ENCODE data around the gene ZFHX3. TPM values are rescaled to one million over a fixed set of nuclear protein-coding genes. Genes with fewer than 3 reads are reported as not detected.

ZFHX3 gene
- total and polyA plus RNA-seq, 2 donors (not counting 3 experiments of a cell fraction or from before 2014, with no cell fraction given), result 3.7 to 18.8 TPM

- FAIRE-seq (no peak), DNase-seq (ENCODE audit: low read depth, low spot score) (no peak)
- H3K79me2 ChIP-seq (ENCODE audit: control insufficient read depth, insufficient read depth, low read length), result no peaks in the 10 kb centered on the region
- no peaks in the 10 kb centered on the region for H3K9me1 ChIP-seq (replicated peaks; ENCODE audit: control insufficient read depth, extremely low read depth, insufficient read depth, low read length)
- H4K20me1 ChIP-seq (replicated peaks; ENCODE audit: control insufficient read depth, extremely low read depth, insufficient read depth, low read length), result no peaks in the 10 kb centered on the region
- no peaks in the 10 kb centered on the region for H3K36me3 ChIP-seq (ENCODE audit: control insufficient read depth in 2 of 2, extremely low read depth in 1 of 2, insufficient read depth in 2 of 2, low read length in 2 of 2)
- H3K4me1 ChIP-seq (ENCODE audit: control insufficient read depth, extremely low read depth, insufficient read depth, low read length), result no peaks in the 10 kb centered on the region
- no peak overlapping the region for H2AFZ ChIP-seq (ENCODE audit: low read depth, low read length)
- intact Hi-C loops (cut with micrococcal nuclease) (no loop called here), dilution Hi-C loops (cut with MboI; ENCODE audit: extremely low pct_ligation_motif_present, low sequenced_read_pairs) (no loop called here)
- H3K9me3 ChIP-seq (replicated peaks; ENCODE audit: control insufficient read depth, insufficient read depth, low read length), result no peaks in the 10 kb centered on the region
- BruUV-seq (replicated peaks), result no TSS peak
- no peak overlapping the region for H3K9ac ChIP-seq (replicated peaks; ENCODE audit: extremely low read depth, insufficient read depth, low read length)
- ChIA-PET CTCF (no interaction called here), POLR2A (no interaction called here)
- H3K27me3 ChIP-seq (ENCODE audit: control insufficient read depth in 2 of 2, insufficient read depth in 2 of 2, low read length in 2 of 2), result no peaks in the 10 kb centered on the region
- no peak overlapping the region for H3K4me2 ChIP-seq (ENCODE audit: insufficient read depth, low read length)
- TF ChIP-seq GATA2 (IDR thresholded peaks at IDR 0.05; ENCODE audit: insufficient read depth, insufficient read length, low read depth, low read length) (no peak), EZH2 (IDR thresholded peaks at IDR 0.05; ENCODE audit: borderline replicate concordance, low read depth, low read length, severe bottlenecking) (no peak), JUN (IDR thresholded peaks at IDR 0.05; ENCODE audit: borderline replicate concordance, insufficient read depth, insufficient read length, low read depth) (no peak), CTCF (IDR thresholded peaks at IDR 0.05; ENCODE audit: extremely low read depth in 1 of 2, insufficient read depth in 1 of 2, low read depth in 1 of 2, low read length in 2 of 2) (no peak), FOS (IDR thresholded peaks at IDR 0.05; ENCODE audit: borderline replicate concordance, insufficient read depth, low read length) (no peak), POLR2A (IDR thresholded peaks at IDR 0.05; ENCODE audit: low read depth, low read length) (no peak), POLR2AphosphoS5 (IDR thresholded peaks at IDR 0.05; ENCODE audit: insufficient read depth, low read depth, low read length) (no peak), MYC (IDR thresholded peaks at IDR 0.05; ENCODE audit: low read depth, low read length) (no peak), MAX (IDR thresholded peaks at IDR 0.05; ENCODE audit: insufficient read depth, insufficient read length) (no peak)
- H3K27ac ChIP-seq (ENCODE audit: insufficient read depth, low read depth, low read length), result no peak overlapping the region
- no peak overlapping the region for H3K4me3 ChIP-seq (replicated peaks in 1 of 3; ENCODE audit: insufficient read depth in 1 of 3, low read depth in 1 of 3, low read length in 3 of 3)
Observed at GRCh38 chr16:72917051-72917450, 130.9 kb downstream of the ZFHX3 start.

Data from endothelial cell of umbilical vein (primary cell).